ENCODE results near the gene EFL1. TPM values are rescaled to one million over a fixed set of nuclear protein-coding genes. Genes with fewer than 3 reads are reported as not detected.
A peak's percentile ranks its signal among the peaks of the same experiment; 100 is the strongest.
"Not testable (repeated sequence)": the region's sequence is repeated elsewhere in the genome, so short reads cannot be mapped to it uniquely, and the experiment has no call there.

EFL1 gene
- 22.8 and 24.4 TPM in 2 replicates for total RNA-seq (2014; rRNA removed; shearing (Covaris generic))
- polyA plus RNA-seq (2014; cell fraction: nucleus; rRNA removed): 8.7 and 14.8 TPM in 2 replicates

- peak; percentile 78 for DNase-seq (ENCODE audit: extremely low read depth, low read depth)
Observed at GRCh38 chr15:82262422-82263026, at the start of gene EFL1, which contains the start of gene SAXO2. Gene EFL1 (minus strand): TSS chr15:82262734. CDS start chr15:82261778, 956 bp downstream. Gene SAXO2 (plus strand): TSS chr15:82262818. CDS start chr15:82262880, 62 bp downstream.

- not testable (repeated sequence) for DNase-seq (ENCODE audit: extremely low read depth, low read depth)
Observed at GRCh38 chr15:82311321-82311720, 48.8 kb upstream of the EFL1 start.

GRCh38 chr15:82309802-82310201 is 47.3 kb upstream of the EFL1 start:
- no peak for DNase-seq (ENCODE audit: extremely low read depth, low read depth)

- no peak for DNase-seq (ENCODE audit: extremely low read depth, low read depth)
Observed at GRCh38 chr15:82307714-82308081, 45.2 kb upstream of the EFL1 start.

- DNase-seq (ENCODE audit: extremely low read depth, low read depth): no peak
Observed at GRCh38 chr15:82306791-82307713, 44.5 kb upstream of the EFL1 start.

- DNase-seq (ENCODE audit: extremely low read depth, low read depth): no peak
Observed at GRCh38 chr15:82305621-82306048, 43.1 kb upstream of the EFL1 start.

- no peak for DNase-seq (ENCODE audit: extremely low read depth, low read depth)
Observed at GRCh38 chr15:82304778-82305090, 42.2 kb upstream of the EFL1 start.

GRCh38 chr15:82303956-82304777 is 41.6 kb upstream of the EFL1 start:
- DNase-seq (ENCODE audit: extremely low read depth, low read depth): no peak

GRCh38 chr15:82301296-82302016 is 38.9 kb upstream of the EFL1 start:
- DNase-seq (ENCODE audit: extremely low read depth, low read depth): no peak

- no peak for DNase-seq (ENCODE audit: extremely low read depth, low read depth)
Observed at GRCh38 chr15:82300883-82301282, 38.3 kb upstream of the EFL1 start.

- DNase-seq (ENCODE audit: extremely low read depth, low read depth): not testable (repeated sequence)
Observed at GRCh38 chr15:82300326-82300725, 37.8 kb upstream of the EFL1 start.

GRCh38 chr15:82299511-82299914 is 37.0 kb upstream of the EFL1 start:
- not testable (repeated sequence) for DNase-seq (ENCODE audit: extremely low read depth, low read depth)

GRCh38 chr15:82298520-82298919 is 36.0 kb upstream of the EFL1 start:
- no peak for DNase-seq (ENCODE audit: extremely low read depth, low read depth)

- DNase-seq (ENCODE audit: extremely low read depth, low read depth): no peak
Observed at GRCh38 chr15:82298032-82298431, 35.5 kb upstream of the EFL1 start.

GRCh38 chr15:82297546-82297945 is 35.0 kb upstream of the EFL1 start:
- DNase-seq (ENCODE audit: extremely low read depth, low read depth): no peak

- no peak for DNase-seq (ENCODE audit: extremely low read depth, low read depth)
Observed at GRCh38 chr15:82294061-82294690, 31.6 kb upstream of the EFL1 start.

- no peak for DNase-seq (ENCODE audit: extremely low read depth, low read depth)
Observed at GRCh38 chr15:82292271-82292670, 29.7 kb upstream of the EFL1 start.

GRCh38 chr15:82288202-82288601 is 25.7 kb upstream of the EFL1 start:
- not testable (repeated sequence) for DNase-seq (ENCODE audit: extremely low read depth, low read depth)

GRCh38 chr15:82286475-82286874 is 23.9 kb upstream of the EFL1 start:
- DNase-seq (ENCODE audit: extremely low read depth, low read depth): not testable (repeated sequence)

- DNase-seq (ENCODE audit: extremely low read depth, low read depth): not testable (repeated sequence)
Observed at GRCh38 chr15:82284381-82284780, 21.8 kb upstream of the EFL1 start.

All from NCI-H460 (cell line).